ENCODE data around the gene TWIST2.

TWIST2 gene

DNA sequence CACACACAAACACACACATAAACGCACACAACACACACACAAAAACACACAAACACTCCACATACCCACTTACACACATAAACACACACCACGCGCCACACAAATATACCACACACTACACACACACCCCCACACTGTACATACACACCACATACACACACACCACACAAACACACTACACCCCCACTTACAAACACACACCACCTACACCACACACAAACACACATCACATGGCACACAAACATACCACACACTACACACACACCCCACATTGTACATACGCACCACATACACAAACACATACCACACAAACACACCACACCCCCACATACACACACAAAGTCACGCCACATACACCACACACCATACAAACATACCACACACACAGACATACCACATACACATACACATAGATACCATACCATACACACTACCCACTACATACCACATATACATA, 59.9 kb downstream of the TWIST2 start:
- DNase-seq: no peak

DNA sequence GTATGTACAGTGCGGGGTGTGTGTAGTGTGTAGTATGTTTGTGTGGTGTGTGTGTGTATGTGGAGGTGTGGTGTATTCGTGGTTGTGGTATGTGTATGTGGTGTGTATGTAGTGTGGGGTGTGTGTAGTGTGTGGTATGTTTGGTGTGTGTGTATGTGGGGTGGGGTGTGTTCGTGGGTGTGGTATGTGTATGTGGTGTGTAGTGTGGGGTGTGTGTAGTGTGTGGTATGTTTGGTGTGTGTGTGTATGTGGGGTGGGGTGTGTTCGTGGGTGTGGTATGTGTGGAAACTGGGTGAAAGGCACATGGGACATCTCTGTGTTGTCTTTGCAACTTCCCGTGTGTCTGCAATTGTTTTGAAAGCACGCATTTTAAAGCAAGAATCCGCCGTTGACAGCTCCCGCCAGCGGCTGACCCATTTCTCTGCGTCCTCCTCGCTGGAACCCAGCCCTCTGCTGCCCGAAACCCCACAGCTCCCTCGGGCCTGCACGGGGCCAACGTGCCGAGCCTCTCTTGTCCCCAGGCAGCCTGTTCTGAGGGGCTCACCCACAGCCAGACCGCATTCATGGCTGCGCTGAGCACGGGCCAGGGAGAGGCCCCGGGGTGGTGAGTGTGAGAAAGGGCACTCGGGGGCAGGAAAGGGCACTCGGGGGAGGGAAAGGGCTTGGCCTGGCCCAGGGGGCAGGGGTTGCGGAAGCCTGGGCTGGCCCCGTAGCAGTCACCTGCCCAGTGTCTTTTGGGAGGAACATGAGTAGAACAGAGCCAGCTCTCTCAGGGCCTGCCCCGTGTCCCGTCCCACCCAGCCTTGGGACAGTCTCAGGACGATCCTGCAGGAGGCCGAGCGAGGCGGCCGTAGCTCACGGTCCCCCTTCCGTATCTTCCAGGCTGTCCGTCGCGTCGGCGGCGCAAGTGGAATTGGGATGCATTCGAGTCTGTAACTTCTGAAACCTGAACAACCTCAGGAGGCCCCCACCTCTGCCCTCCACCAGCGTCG, 61.4 kb downstream of the TWIST2 start:
- DNase-seq: peak; percentile 41

GRCh38 chr2:238910751-238911351, 63.0 kb downstream of the TWIST2 start:
- DNase-seq: peak; percentile 39

DNA sequence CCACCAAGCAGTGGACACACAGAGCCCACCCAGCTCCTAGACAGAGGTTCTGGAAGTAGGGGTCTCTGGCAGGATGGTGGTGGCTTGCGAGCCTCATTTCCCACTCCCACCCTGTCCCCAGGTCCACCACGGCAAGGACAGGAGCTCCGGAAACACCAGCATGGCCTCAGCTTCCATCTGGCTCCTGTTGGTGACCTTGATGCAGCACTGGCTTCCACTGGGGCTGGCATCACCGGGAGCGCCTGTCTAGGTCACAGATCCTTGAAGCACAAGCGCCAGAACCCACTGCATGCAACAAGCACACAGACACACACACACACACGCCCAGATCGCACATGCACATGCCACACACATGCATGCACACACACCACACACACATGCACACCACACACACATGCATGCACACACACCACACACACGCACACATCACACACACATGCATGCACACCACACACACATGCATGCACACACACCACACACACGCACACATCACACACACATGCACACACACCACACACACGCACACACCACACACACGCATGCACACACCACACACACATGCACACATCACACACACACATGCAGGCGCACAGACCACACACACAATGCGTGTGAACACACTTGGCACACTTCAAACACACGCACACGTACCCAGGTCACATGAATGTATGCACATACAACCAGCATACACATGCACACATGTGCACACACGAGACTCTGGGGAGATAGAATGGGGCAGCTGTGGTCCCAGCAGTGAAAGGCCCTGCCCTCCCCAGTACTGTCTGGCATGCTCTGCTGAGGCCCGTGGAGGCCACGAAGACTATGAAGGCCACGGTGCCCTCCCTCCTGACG, 63.7 kb downstream of the TWIST2 start:
- no peak for DNase-seq

DNA sequence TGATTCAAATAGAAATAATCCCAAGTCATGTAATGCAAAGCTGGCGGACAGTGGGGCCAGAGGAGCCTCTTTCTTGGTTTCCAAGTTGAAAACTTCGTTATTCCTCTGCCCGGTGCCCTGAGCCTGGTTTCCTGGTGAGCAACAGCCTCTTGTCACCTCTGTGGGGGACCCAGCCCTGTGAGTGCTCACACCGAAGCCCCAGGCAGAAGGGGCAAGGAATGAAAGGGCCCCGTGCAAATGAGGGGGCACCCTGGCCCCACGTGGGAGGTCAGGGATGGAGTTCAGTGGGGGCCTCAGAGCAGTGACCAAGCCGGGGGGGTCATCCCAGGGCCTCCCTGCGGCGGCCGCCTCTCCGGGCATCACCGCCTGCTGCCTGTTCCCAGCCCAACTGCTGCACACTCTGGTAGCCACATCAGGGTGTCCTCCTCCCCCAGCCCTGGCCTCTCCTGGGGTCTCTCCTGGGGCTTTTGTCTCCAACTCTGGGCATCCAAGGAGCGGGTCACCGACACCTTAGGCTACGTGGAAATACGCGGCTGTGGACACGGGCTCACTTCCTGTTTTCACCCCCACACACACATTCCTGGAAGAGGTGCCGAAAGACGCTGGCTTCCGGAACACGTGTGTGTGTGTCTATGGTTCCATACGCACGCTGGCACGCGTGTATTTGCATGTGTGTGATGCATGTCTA, 64.5 kb downstream of the TWIST2 start:
- no peak for DNase-seq

GRCh38 chr2:238912916-238913875, 65.3 kb downstream of the TWIST2 start:
- peak; percentile 37 for DNase-seq

DNA sequence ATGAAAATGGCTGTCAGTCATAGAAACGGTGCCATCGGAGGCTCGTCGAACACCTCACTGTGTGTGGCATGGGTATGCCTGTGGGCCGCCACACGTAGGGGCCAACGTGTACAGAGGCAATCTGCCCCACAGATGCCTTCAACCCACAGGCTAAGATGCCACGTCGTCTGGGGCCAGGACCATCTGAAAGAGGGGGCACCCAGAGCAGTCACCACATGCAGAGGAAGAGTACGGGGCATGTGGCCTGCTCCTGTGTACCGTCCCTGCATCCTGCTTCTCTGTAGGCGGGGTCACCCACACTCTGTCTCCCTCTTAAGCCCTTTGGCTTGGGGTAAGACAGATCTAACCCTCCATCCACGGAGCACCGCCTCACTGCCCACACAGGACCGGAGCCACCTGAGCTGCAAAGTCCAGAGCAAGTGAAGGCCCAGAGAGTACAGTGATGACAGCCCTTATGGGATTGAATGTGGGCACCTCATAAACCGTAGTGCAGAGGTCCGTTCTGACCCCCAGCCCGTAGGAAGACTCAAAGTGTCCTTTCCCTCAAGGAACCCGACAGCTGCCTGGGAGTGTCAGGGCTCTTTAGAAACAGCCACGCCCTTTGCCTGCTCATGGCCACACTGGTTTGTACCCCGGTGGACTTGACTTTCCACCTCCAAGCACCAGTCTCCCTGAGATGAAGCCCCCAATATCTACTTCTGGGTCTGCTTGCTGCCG, 66.2 kb downstream of the TWIST2 start:
- no peak for DNase-seq

DNA sequence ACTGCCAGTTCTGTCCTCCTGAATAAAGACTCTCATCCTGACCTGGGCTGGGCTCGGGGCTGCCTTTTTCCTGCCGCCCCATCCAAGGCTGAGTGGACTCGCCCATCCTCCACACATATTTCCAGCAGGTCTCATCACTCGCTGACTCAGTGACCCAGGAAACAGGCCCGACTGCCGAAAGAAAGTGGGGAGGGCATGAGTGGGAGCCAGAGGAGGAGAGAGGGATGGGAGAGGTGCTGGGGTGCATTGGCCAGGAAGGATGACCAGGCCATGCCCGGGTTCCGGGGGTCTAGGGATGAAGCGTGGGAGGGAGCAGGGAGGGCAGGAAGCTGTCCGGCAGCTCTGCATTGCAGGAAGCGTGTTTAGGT, 66.7 kb downstream of the TWIST2 start:
- DNase-seq: no peak

- no peak for DNase-seq
These were observed 67.3 kb downstream of the TWIST2 start for GRCh38 chr2:238915196-238915595.

DNA sequence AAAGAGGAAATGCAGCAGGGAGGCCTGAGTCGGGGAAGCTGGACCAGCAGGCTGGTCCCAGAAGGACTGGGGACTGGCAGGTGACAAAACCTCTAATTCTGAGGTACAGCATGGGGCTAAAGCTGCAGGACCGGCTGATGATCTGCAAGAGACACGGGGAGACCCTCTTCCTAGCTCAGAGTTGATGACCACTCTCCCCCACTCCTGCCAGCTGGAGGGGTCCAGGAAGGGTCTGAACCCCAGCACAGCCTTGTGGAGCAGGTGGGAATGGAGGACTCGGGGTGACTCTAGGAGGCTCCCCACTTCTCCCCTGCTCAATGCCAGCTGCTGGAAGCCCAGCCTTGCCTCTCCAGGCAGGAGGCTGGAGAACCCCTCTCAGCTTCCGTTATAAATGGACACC, 67.7 kb downstream of the TWIST2 start:
- DNase-seq: peak; percentile 27

DNA sequence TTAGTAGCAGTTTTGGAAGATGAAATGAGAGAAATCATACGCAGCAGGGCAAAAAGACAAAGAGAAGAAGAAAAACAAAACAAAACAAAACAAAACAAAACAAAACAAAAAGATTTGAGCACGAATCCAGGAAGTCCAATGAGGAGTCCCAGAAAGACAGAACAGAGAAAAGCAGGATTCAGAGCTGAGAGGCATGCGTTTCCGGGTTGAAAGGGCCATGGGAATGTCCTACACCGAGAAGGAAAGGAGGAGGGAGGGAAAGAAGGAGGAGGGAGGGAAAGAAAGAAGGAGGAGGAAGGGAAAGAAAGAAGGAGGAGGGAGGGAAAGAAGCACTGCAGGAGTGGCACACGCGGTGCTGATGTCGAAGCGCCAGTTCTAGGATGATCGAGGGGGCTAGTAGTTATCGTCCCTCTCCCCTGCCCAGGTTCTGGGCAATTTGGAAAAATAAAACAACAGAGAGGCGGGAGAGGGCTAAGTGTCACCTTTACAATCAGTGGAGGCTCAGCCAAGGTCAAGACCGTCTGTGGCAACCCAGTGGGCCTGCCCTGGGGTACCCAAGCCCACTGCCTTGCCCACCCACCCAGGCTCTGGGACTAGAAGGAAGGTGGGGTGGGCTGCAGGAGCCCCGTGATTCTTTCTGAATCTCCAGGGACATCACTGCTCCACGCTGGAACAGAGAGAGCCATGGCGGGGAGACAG, 68.4 kb downstream of the TWIST2 start:
- DNase-seq: no peak

DNA sequence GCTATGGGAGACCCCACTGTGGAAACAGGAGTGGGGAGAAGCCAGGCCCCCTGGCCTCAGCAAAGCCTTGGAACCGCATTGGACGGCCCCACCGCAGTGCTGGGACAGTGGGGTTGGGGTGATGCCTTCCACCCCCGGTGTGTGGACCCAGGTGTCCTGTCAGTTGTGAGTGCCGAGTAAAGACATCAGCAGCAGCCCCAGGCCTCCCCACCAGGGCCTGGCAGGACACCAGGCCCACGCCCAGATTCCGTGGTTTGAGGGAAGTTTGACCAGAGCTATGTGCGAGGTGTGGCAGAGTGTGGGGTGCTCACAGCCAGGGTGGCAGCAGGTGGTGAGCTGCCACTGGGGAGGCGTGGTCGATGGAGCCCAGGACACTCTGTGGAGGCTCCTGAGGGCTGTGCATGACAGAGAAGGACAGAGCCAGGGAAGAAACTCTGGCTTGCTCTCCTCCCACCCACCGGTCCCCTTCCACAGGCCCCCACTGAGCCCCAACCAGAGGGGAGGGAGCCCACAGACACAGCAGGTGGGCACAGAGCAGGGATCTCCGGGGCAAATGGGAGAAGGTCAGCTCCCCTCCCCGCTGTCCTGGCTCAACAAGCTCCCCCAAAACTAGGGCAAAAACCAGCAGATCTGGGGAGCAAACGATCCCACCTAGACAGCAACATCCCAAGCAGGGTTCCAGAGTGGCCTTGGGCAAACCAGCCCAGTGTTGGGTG, 69.1 kb downstream of the TWIST2 start:
- DNase-seq: no peak

DNA sequence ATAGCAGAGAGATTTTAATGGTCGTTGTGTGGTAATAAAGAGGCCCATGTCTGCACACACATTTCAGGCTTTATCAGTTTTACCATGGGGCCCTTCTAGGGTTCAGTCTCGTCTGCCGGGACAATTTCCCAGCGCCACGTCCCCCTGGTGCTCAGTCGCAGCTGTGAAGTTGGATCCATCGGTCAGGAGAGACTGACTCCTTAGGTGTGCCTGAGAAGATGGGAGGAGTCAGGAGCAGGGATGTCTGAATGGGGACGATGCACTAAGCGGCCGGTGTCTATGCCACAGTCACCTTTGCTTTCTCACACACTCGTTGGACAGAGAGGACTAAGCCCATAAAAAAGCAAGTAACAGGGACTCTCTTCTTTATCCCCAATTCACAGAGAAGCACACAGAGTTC, 71.4 kb downstream of the TWIST2 start:
- no peak for DNase-seq

- DNase-seq: no peak
These were observed 72.2 kb downstream of the TWIST2 start for GRCh38 chr2:238920053-238920452.

GRCh38 chr2:238920601-238921001, 72.7 kb downstream of the TWIST2 start:
- no peak for DNase-seq

- peak; percentile 25 for DNase-seq
These were observed 73.4 kb downstream of the TWIST2 start for GRCh38 chr2:238921259-238921658.

- peak; percentile 35 for DNase-seq
These were observed 73.9 kb downstream of the TWIST2 start for GRCh38 chr2:238921681-238922319.

DNA sequence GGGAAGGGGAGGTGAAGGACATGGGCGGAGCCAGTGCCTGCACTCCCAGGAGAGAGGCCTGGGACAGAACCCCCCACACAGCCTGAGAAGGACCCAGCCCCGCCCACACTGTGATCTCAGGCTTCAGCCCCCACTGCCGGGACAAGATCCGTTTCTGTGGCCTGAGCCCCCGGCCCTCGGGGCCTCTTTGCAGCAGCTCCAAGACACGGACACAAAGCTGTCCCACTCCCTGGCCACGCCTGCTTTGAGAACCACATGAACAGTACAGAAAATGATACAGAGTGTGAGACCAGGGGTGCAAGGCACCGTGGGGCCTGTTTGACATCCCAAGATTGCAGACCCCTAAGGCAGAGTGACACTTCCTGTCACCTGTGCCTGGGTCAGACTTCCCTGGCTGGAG, 74.5 kb downstream of the TWIST2 start:
- DNase-seq: peak; percentile 29

DNA sequence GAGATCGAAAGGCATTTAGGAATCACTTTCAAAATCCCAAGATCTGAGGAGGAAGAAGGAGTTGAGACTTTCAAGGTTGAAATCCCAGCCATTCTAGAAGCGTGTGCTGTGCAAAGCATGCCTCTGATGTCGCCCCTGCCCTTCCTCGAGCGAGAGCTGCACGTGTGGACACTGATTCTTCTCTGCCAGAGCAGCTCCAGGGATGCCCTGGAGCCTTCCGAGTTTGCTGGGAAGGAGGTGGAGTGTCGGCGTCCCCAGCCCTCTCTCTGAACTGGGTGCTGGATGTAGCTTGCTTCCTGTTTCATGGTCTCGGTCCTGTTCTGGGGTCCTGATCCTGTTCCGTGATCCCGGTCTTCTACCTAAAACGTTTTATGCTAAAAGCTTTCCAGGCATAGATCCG, 76.1 kb downstream of the TWIST2 start:
- no peak for DNase-seq
